ENCODE results near the gene MAMDC4. TPM values are rescaled to one million over a fixed set of nuclear protein-coding genes. Genes with fewer than 3 reads are reported as not detected.
"Not testable (repeated sequence)": the region's sequence is repeated elsewhere in the genome, so short reads cannot be mapped to it uniquely, and the experiment has no call there.

MAMDC4 gene
- total RNA-seq, 1 donor from 2014 or later, result 36.7 TPM

- H3K27me3 Mint-ChIP-seq, result peaks cover 11% of the 10 kb centered on the region
- no peaks in the 10 kb centered on the region for H3K4me1 Mint-ChIP-seq (ENCODE audit: low read depth)
- no peak overlapping the region for H3K27ac Mint-ChIP-seq
- peaks cover 2% of the 10 kb centered on the region for H3K36me3 Mint-ChIP-seq (ENCODE audit: insufficient read depth)
- no peak for TF ChIP-seq CTCF (IDR thresholded peaks at IDR 0.05; ENCODE audit: unreplicated experiment)
- no peak overlapping the region for H3K4me3 Mint-ChIP-seq (ENCODE audit: low read depth)
- H3K9me3 Mint-ChIP-seq (ENCODE audit: low read depth), result no peaks in the 10 kb centered on the region
- no peak for DNase-seq (ENCODE audit: low spot score, unreplicated experiment)
These were observed 23.0 kb downstream of the MAMDC4 start for GRCh38 chr9:136875155-136875554.

DNA sequence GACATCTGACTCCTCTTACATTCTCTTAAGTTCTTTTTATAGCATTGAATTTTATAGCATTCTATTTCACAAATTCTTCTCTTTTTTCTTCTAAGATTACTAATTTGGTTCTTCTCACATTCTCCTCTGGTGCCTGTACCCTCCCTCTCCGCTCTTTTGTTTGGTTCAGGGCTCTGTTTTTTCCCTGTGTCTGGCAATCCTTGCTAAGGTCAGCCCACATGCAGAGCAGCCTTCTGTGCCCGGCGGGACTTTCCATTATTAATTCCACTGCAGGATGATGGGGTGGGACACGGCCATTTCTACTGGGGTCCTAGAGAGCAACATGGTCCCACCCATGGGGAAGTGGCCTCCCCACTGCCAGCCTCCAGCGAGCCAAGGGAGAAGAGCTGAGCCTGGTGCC lies 24.3 kb downstream of the MAMDC4 start:
- Mint-ChIP-seq H3K27me3 (peaks cover 11% of the 10 kb centered on the region), H3K36me3 (ENCODE audit: insufficient read depth) (no peaks in the 10 kb centered on the region), H3K27ac (no peak overlapping the region), H3K9me3 (ENCODE audit: low read depth) (no peaks in the 10 kb centered on the region), H3K4me1 (ENCODE audit: low read depth) (no peaks in the 10 kb centered on the region), H3K4me3 (ENCODE audit: low read depth) (no peak overlapping the region)
- no peak for DNase-seq (ENCODE audit: low spot score, unreplicated experiment)
- no peak for TF ChIP-seq CTCF (IDR thresholded peaks at IDR 0.05; ENCODE audit: unreplicated experiment)

- no peak overlapping the region for H3K4me3 Mint-ChIP-seq (ENCODE audit: low read depth)
- DNase-seq (ENCODE audit: low spot score, unreplicated experiment), result no peak
- no peaks in the 10 kb centered on the region for H3K4me1 Mint-ChIP-seq (ENCODE audit: low read depth)
- TF ChIP-seq CTCF (IDR thresholded peaks at IDR 0.05; ENCODE audit: unreplicated experiment), result no peak
- no peaks in the 10 kb centered on the region for H3K36me3 Mint-ChIP-seq (ENCODE audit: insufficient read depth)
- H3K27me3 Mint-ChIP-seq, result peaks cover 11% of the 10 kb centered on the region
- H3K9me3 Mint-ChIP-seq (ENCODE audit: low read depth), result no peaks in the 10 kb centered on the region
- no peak overlapping the region for H3K27ac Mint-ChIP-seq
These were observed 28.5 kb downstream of the MAMDC4 start for GRCh38 chr9:136880651-136881050.

GRCh38 chr9:136881691-136882108 lies 29.6 kb downstream of the MAMDC4 start:
- no peak for TF ChIP-seq CTCF (IDR thresholded peaks at IDR 0.05; ENCODE audit: unreplicated experiment)
- H3K36me3 Mint-ChIP-seq (ENCODE audit: insufficient read depth), result no peaks in the 10 kb centered on the region
- no peak overlapping the region for H3K27ac Mint-ChIP-seq
- no peak overlapping the region for H3K4me3 Mint-ChIP-seq (ENCODE audit: low read depth)
- H3K4me1 Mint-ChIP-seq (ENCODE audit: low read depth), result no peaks in the 10 kb centered on the region
- peaks cover 5% of the 10 kb centered on the region for H3K27me3 Mint-ChIP-seq
- DNase-seq (ENCODE audit: low spot score, unreplicated experiment), result no peak
- H3K9me3 Mint-ChIP-seq (ENCODE audit: low read depth), result no peaks in the 10 kb centered on the region

GRCh38 chr9:136882109-136882946 lies 30.2 kb downstream of the MAMDC4 start:
- H3K36me3 Mint-ChIP-seq (ENCODE audit: insufficient read depth), result no peaks in the 10 kb centered on the region
- no peak overlapping the region for H3K4me3 Mint-ChIP-seq (ENCODE audit: low read depth)
- peaks cover 4% of the 10 kb centered on the region for H3K4me1 Mint-ChIP-seq (ENCODE audit: low read depth)
- H3K27me3 Mint-ChIP-seq, result peaks cover 4% of the 10 kb centered on the region
- no peak for TF ChIP-seq CTCF (IDR thresholded peaks at IDR 0.05; ENCODE audit: unreplicated experiment)
- no peak for DNase-seq (ENCODE audit: low spot score, unreplicated experiment)
- no peak overlapping the region for H3K27ac Mint-ChIP-seq
- H3K9me3 Mint-ChIP-seq (ENCODE audit: low read depth), result no peaks in the 10 kb centered on the region

DNA sequence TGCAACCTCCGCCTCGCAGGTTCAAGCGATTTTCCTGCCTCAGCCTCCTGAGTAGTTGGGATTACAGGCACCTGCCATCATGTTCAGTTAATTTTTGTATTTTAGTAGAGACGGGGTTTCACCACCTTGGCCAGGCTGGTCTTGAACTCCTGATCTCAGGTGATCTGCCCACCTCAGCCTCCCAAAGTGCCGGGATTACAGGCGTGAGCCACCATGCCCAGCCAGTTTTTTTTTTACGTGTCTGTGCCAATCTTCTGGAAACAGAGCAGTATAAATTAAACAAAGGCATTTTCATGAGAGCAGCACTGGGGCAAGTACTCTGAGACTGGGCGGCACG lies 30.8 kb downstream of the MAMDC4 start:
- H3K36me3 Mint-ChIP-seq (ENCODE audit: insufficient read depth); H3K9me3 Mint-ChIP-seq (ENCODE audit: low read depth); H3K4me1 Mint-ChIP-seq (ENCODE audit: low read depth); H3K27ac Mint-ChIP-seq; H3K4me3 Mint-ChIP-seq (ENCODE audit: low read depth); DNase-seq (ENCODE audit: low spot score, unreplicated experiment); H3K27me3 Mint-ChIP-seq: not testable (repeated sequence)

GRCh38 chr9:136883670-136884069 lies 31.5 kb downstream of the MAMDC4 start:
- not testable (repeated sequence) for H3K9me3 Mint-ChIP-seq (ENCODE audit: low read depth); H3K36me3 Mint-ChIP-seq (ENCODE audit: insufficient read depth); DNase-seq (ENCODE audit: low spot score, unreplicated experiment); H3K4me3 Mint-ChIP-seq (ENCODE audit: low read depth); H3K27me3 Mint-ChIP-seq; H3K4me1 Mint-ChIP-seq (ENCODE audit: low read depth); H3K27ac Mint-ChIP-seq

All from progenitor cell of endocrine pancreas (in vitro differentiated cells).